ENCODE data around the gene SLC6A20.
A peak's percentile ranks its signal among the peaks of the same experiment; 100 is the strongest.

DNA sequence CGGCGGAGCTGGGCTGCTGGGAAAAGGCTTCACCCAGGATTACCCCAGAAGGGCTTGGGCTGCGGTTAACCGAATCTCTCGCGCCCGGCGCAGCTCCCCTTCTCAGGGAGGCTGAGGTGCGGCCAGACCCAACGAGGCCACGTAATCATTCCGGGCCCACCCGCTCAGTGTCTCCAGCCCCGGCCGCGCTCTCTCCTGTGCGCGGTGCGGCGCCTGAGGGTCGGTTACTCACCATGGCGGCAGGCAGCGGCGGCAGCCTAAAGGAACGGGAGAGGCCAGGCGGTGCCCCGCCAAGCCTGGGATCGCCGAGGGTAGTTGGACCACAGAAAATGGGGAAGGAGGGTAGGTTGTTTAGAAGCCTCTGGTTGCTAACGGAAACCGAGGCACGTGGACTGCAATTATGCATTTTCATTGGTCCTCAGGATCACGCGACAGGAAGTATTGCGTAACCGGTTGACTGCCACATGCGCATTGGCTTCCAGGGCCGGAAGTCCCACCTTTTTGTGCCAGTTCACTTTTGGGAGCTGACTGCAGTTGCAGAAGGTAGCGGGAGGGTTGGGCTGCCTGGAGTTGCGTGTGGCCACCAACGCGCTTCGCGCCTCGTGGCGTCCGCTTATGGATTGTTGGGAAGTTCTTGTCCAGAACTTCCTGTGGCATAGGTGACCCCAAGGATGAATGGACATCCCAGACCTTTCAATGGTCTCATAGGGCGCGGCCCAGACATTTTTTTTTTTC, 45.6 kb upstream of the SLC6A20 start, which contains the start of gene LZTFL1:
- TF ChIP-seq TAF1 (IDR thresholded peaks at IDR 0.05; ENCODE audit: borderline replicate concordance, insufficient read depth, low read length) (no peak), SIN3A (IDR thresholded peaks at IDR 0.05; ENCODE audit: borderline replicate concordance, insufficient read depth, low read length) (peak; percentile 99), POLR2AphosphoS5 (IDR thresholded peaks at IDR 0.05; ENCODE audit: low read depth, low read length) (no peak), FOXP2 (optimal IDR thresholded peaks at IDR 0.05; ENCODE audit: borderline replicate concordance, extremely low read depth, extremely low read length, insufficient read depth) (no peak)
- TF ChIP-seq, protein P1, sequence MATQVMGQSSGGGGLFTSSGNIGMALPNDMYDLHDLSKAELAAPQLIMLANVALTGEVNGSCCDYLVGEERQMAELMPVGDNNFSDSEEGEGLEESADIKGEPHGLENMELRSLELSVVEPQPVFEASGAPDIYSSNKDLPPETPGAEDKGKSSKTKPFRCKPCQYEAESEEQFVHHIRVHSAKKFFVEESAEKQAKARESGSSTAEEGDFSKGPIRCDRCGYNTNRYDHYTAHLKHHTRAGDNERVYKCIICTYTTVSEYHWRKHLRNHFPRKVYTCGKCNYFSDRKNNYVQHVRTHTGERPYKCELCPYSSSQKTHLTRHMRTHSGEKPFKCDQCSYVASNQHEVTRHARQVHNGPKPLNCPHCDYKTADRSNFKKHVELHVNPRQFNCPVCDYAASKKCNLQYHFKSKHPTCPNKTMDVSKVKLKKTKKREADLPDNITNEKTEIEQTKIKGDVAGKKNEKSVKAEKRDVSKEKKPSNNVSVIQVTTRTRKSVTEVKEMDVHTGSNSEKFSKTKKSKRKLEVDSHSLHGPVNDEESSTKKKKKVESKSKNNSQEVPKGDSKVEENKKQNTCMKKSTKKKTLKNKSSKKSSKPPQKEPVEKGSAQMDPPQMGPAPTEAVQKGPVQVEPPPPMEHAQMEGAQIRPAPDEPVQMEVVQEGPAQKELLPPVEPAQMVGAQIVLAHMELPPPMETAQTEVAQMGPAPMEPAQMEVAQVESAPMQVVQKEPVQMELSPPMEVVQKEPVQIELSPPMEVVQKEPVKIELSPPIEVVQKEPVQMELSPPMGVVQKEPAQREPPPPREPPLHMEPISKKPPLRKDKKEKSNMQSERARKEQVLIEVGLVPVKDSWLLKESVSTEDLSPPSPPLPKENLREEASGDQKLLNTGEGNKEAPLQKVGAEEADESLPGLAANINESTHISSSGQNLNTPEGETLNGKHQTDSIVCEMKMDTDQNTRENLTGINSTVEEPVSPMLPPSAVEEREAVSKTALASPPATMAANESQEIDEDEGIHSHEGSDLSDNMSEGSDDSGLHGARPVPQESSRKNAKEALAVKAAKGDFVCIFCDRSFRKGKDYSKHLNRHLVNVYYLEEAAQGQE (IDR thresholded peaks at IDR 0.05; ENCODE audit: insufficient read depth in 1 of 2, low read depth in 2 of 2, low read length in 2 of 2): no peak
